ENCODE measurements around the gene OR11H12.
"Not testable (repeated sequence)": the region's sequence is repeated elsewhere in the genome, so short reads cannot be mapped to it uniquely, and the experiment has no call there.

OR11H12 gene, protein sequence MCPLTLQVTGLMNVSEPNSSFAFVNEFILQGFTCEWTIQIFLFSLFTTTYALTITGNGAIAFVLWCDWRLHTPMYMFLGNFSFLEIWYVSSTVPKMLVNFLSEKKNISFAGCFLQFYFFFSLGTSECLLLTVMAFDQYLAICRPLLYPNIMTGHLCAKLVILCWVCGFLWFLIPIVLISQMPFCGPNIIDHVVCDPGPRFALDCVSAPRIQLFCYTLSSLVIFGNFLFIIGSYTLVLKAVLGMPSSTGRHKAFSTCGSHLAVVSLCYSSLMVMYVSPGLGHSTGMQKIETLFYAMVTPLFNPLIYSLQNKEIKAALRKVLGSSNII

DNA sequence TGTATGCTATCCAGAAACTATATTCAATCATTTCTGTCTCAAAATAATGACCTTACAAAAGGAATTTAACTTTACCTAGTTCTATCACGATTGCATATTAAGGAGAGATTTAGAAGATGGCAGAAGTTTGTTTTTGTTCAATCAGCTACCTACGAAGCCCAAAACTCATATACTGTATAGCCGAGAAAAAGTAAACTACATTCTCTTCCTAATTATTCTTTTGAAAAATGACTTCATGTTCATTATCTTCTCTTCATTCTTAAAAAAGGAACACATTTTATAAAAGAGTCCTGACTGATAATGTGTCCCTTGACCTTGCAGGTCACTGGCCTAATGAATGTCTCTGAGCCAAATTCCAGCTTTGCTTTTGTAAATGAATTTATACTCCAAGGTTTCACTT, at the start of gene OR11H12:
Gene OR11H12, plus strand, starts transcription at position 301 of the 400 bp plus-strand sequence. Its CDS starts 0 bp downstream, at position 301.
- not testable (repeated sequence) for DNase-seq

DNA sequence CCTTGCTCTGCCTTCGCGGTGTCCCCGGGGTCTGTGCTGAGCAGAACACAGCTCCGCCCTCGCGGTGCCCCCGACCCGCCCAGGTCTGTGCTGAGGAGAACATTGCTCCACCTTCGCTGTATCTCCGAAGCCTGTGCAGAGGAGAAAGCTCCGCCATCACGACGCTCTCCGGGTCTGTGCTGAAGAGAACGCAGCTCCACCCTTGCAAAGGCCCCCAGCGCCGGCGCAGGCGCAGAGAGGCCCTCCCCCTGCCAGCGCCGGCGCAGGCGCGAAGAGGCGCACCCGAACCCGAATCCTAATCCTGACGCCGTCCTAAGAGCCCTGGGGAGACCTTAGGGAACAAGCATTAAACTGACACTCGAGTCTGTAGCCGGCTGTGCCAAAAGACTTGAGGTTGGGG, 18.0 kb upstream of the OR11H12 start:
- DNase-seq: not testable (repeated sequence)

DNA sequence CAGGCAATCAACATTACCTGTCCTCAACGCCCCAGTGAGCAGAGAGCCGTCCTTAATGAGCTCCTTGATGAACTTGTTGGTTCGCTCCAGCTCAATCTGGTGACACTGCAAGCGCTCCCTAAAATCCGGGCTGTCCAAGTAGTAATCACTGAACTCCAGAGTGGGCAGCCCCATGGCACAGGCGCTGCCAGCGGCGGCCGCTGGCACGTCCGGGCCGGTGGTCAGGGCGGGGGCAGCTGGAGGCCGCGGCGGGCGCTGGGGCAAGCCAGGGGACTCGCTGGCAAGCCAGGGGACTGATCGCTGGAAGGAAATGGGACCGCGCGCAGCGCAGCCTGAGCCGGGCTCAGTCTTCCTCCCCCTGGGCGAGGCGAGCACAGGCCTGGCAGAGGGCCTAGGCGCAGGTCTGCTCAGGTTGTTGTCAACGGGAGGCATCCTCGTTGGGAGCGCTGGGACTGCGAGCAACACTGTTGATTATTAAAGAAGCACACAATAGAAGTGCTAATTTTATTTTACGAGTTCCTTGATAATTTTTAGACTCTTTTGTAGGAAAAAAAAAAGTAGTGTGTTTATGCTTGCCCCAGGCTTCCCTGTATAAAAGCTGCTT, 25.8 kb downstream of the OR11H12 start:
- DNase-seq: not testable (repeated sequence)

DNA sequence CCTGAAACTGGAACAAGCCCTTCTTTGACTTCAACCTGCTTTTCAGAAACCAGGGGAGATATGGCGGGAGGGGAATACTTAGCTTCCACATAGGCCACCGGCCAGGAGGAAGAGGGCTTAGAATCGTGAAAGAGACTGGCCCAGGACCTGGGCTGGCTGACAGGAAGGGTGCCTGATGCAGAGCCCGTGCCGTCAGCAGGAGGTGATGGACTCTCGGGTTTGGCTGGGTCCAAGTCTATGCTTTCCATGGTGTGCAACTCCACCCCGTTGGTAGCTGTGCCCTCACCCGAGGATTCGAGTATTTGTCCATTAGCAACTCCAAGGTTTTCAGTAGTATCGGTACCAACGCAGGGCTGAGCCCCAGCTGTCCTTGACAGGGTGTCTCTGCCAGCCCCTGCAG, 35.1 kb downstream of the OR11H12 start:
- not testable (repeated sequence) for DNase-seq

DNA sequence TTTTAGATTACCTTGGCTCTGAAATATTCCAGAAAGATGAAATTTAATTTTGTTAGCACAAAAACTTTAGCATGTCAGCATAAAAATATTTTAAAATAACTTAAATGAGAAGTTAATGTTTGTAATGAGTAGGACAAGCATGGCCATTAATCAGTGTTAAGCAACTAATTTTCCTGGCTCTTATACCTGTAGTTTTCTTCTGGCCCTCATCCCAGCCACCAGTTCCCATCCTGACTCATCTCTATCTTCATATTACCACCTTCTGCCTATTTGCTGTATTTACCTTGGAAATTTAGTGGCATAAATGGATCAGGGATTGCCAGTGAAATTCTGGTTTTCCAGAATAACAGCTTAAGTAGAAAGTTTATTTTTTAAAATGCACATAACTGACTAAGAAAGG, 37.1 kb downstream of the OR11H12 start:
- not testable (repeated sequence) for DNase-seq

DNA sequence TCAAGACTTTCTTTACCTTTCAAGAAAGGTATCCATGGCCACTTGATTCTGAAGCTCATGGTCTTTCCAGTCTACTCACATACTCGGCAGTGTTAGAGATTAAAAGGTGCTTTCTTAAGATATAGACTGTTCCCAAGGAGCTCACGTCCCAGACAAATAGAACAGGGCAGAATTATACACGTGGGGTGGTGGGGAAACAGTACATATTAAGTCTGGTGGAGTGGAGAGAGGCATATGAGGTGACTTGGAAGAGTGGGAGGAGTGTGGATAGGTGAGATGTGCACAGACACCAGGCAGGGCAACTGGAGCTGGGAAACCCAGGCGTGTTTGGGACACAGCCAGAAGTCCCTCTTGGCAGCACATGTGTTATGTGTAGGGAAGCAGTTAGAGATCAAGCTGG, 37.9 kb downstream of the OR11H12 start:
- DNase-seq: not testable (repeated sequence)

DNA sequence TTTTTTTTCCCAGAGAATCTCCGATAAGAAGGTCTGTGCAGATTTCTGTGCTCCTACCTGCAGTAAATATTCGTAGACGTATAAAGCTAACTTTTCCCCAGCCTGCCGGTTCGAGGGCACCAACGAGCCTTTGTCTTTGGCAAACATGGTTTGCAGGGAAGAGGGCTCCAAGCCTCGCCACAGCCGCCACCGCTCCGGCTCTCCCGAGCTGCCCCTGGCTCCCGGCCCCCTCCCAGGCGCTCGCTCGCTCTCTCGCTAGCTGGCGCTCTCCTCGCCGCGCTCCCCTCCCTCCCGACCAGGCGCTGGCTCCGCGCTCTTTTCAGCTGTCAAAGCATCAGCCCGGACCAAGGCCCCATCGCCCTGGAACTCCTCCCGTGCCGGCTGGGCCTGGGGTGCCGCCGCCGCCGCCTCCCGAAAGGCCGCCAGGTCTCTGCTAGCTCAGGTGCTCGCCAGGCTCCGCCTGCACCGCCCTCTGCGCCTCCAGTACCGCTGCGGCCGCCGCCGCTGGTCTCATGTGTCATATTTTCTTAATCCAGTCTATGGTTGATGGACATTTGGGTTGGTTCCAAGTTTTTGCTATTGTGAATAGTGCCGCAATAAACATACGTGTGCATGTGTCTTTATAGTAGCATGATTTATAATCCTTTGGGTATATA, 45.3 kb downstream of the OR11H12 start:
- not testable (repeated sequence) for DNase-seq

All from activated CD8-positive, alpha-beta memory T cell treated with anti-CD3 and anti-CD28 coated beads, Interleukin-2, amount 50 U/mL, for 4 hours (primary cell).